NCI-H2081 treated with DMSO at 0.1 percent for 48 hours (cell line): ENCODE results near the gene DAPP1.

Experiments used
- DNase-seq: peaks from one replicate; lab custom pipeline; 2025; lab: John Stamatoyannopoulos, UW

The DAPP1 gene

GRCh38 chr4:99917575-99917974, 100.9 kb downstream of the DAPP1 start:
- no peak for DNase-seq

- no peak for DNase-seq
Measured at GRCh38 chr4:99918656-99919055, 102.0 kb downstream of the DAPP1 start.
